Glutamatergic neuron (in vitro differentiated cells): ENCODE data around the gene KLK15. TPM values are rescaled to one million over a fixed set of nuclear protein-coding genes. Genes with fewer than 3 reads are reported as not detected.

Experiments used
- DNase-seq: peaks from one replicate; pipeline ENCODE4 v3.0.0; 2022
- H3K27ac Mint-ChIP-seq: one replicate; pipeline ENCODE4 v1.8.0; 2020; ENCODE audit warnings: mild to moderate bottlenecking, mixed read lengths, inconsistent platforms; ENCODE audit not compliant: unreplicated experiment
- H3K27me3 Mint-ChIP-seq: one replicate; pipeline ENCODE4 v1.8.0; 2020; ENCODE audit warnings: mild to moderate bottlenecking, moderate library complexity, mixed read lengths, inconsistent platforms; ENCODE audit not compliant: unreplicated experiment
- H3K36me3 Mint-ChIP-seq: one replicate; pipeline ENCODE4 v1.8.0; 2020; ENCODE audit warnings: mild to moderate bottlenecking, mixed read lengths, inconsistent platforms; ENCODE audit not compliant: unreplicated experiment
- H3K4me1 Mint-ChIP-seq: one replicate; pipeline ENCODE4 v1.8.0; 2020; ENCODE audit warnings: mild to moderate bottlenecking, low read depth, mixed read lengths, inconsistent platforms; ENCODE audit not compliant: unreplicated experiment
- H3K4me3 Mint-ChIP-seq: one replicate; pipeline ENCODE4 v1.8.0; 2020; ENCODE audit warnings: mild to moderate bottlenecking, mixed read lengths, inconsistent platforms; ENCODE audit not compliant: unreplicated experiment
- H3K9me3 Mint-ChIP-seq: one replicate; pipeline ENCODE4 v1.8.0; 2020; ENCODE audit warnings: mild to moderate bottlenecking, moderate library complexity, mixed read lengths, inconsistent platforms; ENCODE audit not compliant: unreplicated experiment
- CTCF ChIP-seq: fragments of 200-600 bp; sonication (generic); IDR thresholded peaks from one replicate; pipeline ENCODE4 v1.5.0; 2021; ENCODE audit not compliant: partially characterized antibody, unreplicated experiment
- total RNA-seq: library from RNA; stranded (reverse); fragmentation: NEBNext Ultra II Directional; extraction: Animal tissue kit (Norgen Biotek cat#: 25700); gene quantifications from one replicate; pipeline ENCODE4 v1.2.1, GENCODE V29; 2021; ENCODE audit not compliant: unreplicated experiment

KLK15 gene
- total RNA-seq, 1 donor from 2014 or later, result not detected

- no peak for TF ChIP-seq CTCF
- no peak overlapping the region for H3K27ac Mint-ChIP-seq
- peaks cover 9% of the 10 kb centered on the region for H3K27me3 Mint-ChIP-seq
- no peaks in the 10 kb centered on the region for H3K4me1 Mint-ChIP-seq
- H3K4me3 Mint-ChIP-seq, result no peak overlapping the region
- no peak for DNase-seq
- peaks cover 14% of the 10 kb centered on the region for H3K36me3 Mint-ChIP-seq
- peaks cover 15% of the 10 kb centered on the region for H3K9me3 Mint-ChIP-seq
These were observed 10.4 kb upstream of the KLK15 start for GRCh38 chr19:50843701-50844221.

- Mint-ChIP-seq H3K36me3 (peaks cover 14% of the 10 kb centered on the region), H3K27me3 (peaks cover 9% of the 10 kb centered on the region), H3K4me1 (no peaks in the 10 kb centered on the region)
These were observed 9.8 kb upstream of the KLK15 start for GRCh38 chr19:50843205-50843604.

GRCh38 chr19:50842130-50842529 lies 8.8 kb upstream of the KLK15 start:
- peaks cover 9% of the 10 kb centered on the region for H3K27me3 Mint-ChIP-seq

More at GRCh38 chr19:50843205-50843604, 9.8 kb upstream of the KLK15 start:
- Mint-ChIP-seq H3K9me3 (peaks cover 15% of the 10 kb centered on the region), H3K4me3 (no peak overlapping the region), H3K27ac (no peak overlapping the region)
- DNase-seq, result no peak
- TF ChIP-seq CTCF, result no peak

GRCh38 chr19:50839712-50840655 lies 6.6 kb upstream of the KLK15 start:
- DNase-seq, result no peak
- Mint-ChIP-seq H3K36me3 (peaks cover 14% of the 10 kb centered on the region), H3K27me3 (peaks cover 13% of the 10 kb centered on the region), H3K27ac (no peak overlapping the region), H3K9me3 (peaks cover 24% of the 10 kb centered on the region), H3K4me1 (no peaks in the 10 kb centered on the region), H3K4me3 (no peak overlapping the region)
- TF ChIP-seq CTCF, result no peak

More at GRCh38 chr19:50842130-50842529, 8.8 kb upstream of the KLK15 start:
- H3K9me3 Mint-ChIP-seq, result peaks cover 18% of the 10 kb centered on the region
- no peaks in the 10 kb centered on the region for H3K4me1 Mint-ChIP-seq
- TF ChIP-seq CTCF, result no peak
- no peak overlapping the region for H3K27ac Mint-ChIP-seq
- no peak overlapping the region for H3K4me3 Mint-ChIP-seq
- DNase-seq, result no peak
- H3K36me3 Mint-ChIP-seq, result peaks cover 14% of the 10 kb centered on the region

- Mint-ChIP-seq H3K9me3 (peaks cover 15% of the 10 kb centered on the region), H3K27ac (no peak overlapping the region), H3K4me1 (no peaks in the 10 kb centered on the region), H3K36me3 (peaks cover 7% of the 10 kb centered on the region), H3K27me3 (peaks cover 10% of the 10 kb centered on the region), H3K4me3 (no peak overlapping the region)
- TF ChIP-seq CTCF, result no peak
- no peak for DNase-seq
These were observed 4.9 kb upstream of the KLK15 start for GRCh38 chr19:50838239-50838638.
